ENCODE measurements around the gene SLC49A4. TPM values are rescaled to one million over a fixed set of nuclear protein-coding genes. Genes with fewer than 3 reads are reported as not detected.

The SLC49A4 gene
- polyA plus RNA-seq, 1 of the 3 experiments (the other 2 are of a cell fraction), result 6.4 TPM

- TF ChIP-seq GABPA (IDR thresholded peaks at IDR 0.05; ENCODE audit: low read depth) (no peak), EZH2phosphoT487 (IDR thresholded peaks at IDR 0.05; ENCODE audit: borderline replicate concordance, low read depth) (no peak), FOSL2 (IDR thresholded peaks at IDR 0.05; ENCODE audit: borderline replicate concordance, low read depth) (no peak), NFIC (IDR thresholded peaks at IDR 0.05; ENCODE audit: borderline replicate concordance) (no peak), JUND (IDR thresholded peaks at IDR 0.05) (no peak), CHD2 (IDR thresholded peaks at IDR 0.05; ENCODE audit: low read length, partially characterized antibody) (no peak), YY1 (IDR thresholded peaks at IDR 0.05; ENCODE audit: low read depth) (no peak), RFX5 (IDR thresholded peaks at IDR 0.05; ENCODE audit: low read length) (no peak)
Observed at GRCh38 chr3:122826278-122826677, 31.4 kb downstream of the SLC49A4 start (continued).

GRCh38 chr3:122828281-122828680 is 33.4 kb downstream of the SLC49A4 start:
- Histone ChIP-seq H3K9me2 (no peaks in the 10 kb centered on the region), H3K4me2 (no peak overlapping the region), H4K20me1 (ENCODE audit: insufficient read depth) (no peaks in the 10 kb centered on the region), H3K9me3 (no peaks in the 10 kb centered on the region), H3F3A (replicated peaks; ENCODE audit: insufficient read depth) (no peaks in the 10 kb centered on the region), H3K4me1 (ENCODE audit: control insufficient read depth in 1 of 2, insufficient read depth in 2 of 2, low read depth in 1 of 2, low read length in 1 of 2) (no peaks in the 10 kb centered on the region), H3K27ac (ENCODE audit: low read depth in 2 of 2, low read length in 1 of 2) (no peak overlapping the region), H3K27me3 (ENCODE audit: insufficient read depth) (no peaks in the 10 kb centered on the region), H3K36me3 (replicated peaks in 1 of 2; ENCODE audit: control insufficient read depth in 1 of 2, insufficient read depth in 2 of 2, low read length in 1 of 2) (peaks cover 13 to 29% of the 10 kb centered on the region in 2 experiments), H3K9ac (no peak overlapping the region), H3K4me3 (ENCODE audit: low read depth in 2 of 2, low read length in 1 of 2) (no peak overlapping the region), H2AFZ (ENCODE audit: low read depth) (no peak overlapping the region), H3K79me2 (ENCODE audit: insufficient read depth) (no peaks in the 10 kb centered on the region)
- ChIA-PET POLR2A (interaction anchor here (0.5 kb wide), 1 partner anchor 72 kb away, joined by 4 read pairs; no protein-coding TSS in a partner anchor), CTCF (no interaction called here)
- TF ChIP-seq CHD2 (IDR thresholded peaks at IDR 0.05; ENCODE audit: low read length, partially characterized antibody) (no peak), MXI1 (IDR thresholded peaks at IDR 0.05; ENCODE audit: low read depth, low read length) (no peak), SIN3A (IDR thresholded peaks at IDR 0.05; ENCODE audit: borderline replicate concordance, low read depth, low read length) (no peak), RAD21 (IDR thresholded peaks at IDR 0.05; ENCODE audit: low read length) (no peak)
- 91% methylated on average over 4 of the region's 4 CpGs for WGBS (ENCODE audit: low lambda C conversion rate)
- DNase-seq, result no peak

GRCh38 chr3:122835590-122835989 is 40.7 kb downstream of the SLC49A4 start:
- no peak overlapping the region for H3K4me3 ChIP-seq (ENCODE audit: low read depth in 2 of 2, low read length in 1 of 2)
- WGBS (ENCODE audit: low lambda C conversion rate), result 69% methylated on average over 2 of the region's 2 CpGs
- no peak overlapping the region for H3K9ac ChIP-seq
- H3K4me2 ChIP-seq, result no peak overlapping the region
- H3K79me2 ChIP-seq (ENCODE audit: insufficient read depth), result no peaks in the 10 kb centered on the region
- no peak for DNase-seq
- no peaks in the 10 kb centered on the region for H3K9me3 ChIP-seq
- CTCF ChIA-PET, result interaction anchor here (1.2 kb wide), 1 partner anchor 67 kb away, joined by 3 read pairs; no protein-coding TSS in a partner anchor
- no peak overlapping the region for H3K27ac ChIP-seq (ENCODE audit: low read depth in 2 of 2, low read length in 1 of 2)
- H4K20me1 ChIP-seq (ENCODE audit: insufficient read depth), result no peaks in the 10 kb centered on the region
- TF ChIP-seq EP300 (IDR thresholded peaks at IDR 0.05; ENCODE audit: borderline replicate concordance in 1 of 2, low read depth in 1 of 2, low read length in 1 of 2), result no peak
- no peak for TF ChIP-seq NRF1 (IDR thresholded peaks at IDR 0.05; ENCODE audit: low read depth, low read length)
- no peak for TF ChIP-seq CHD2 (IDR thresholded peaks at IDR 0.05; ENCODE audit: low read length, partially characterized antibody)
- no peak for TF ChIP-seq RAD21 (IDR thresholded peaks at IDR 0.05; ENCODE audit: low read length)
- TF ChIP-seq ELF1 (IDR thresholded peaks at IDR 0.05), result no peak
- no peak for TF ChIP-seq IRF3 (IDR thresholded peaks at IDR 0.05; ENCODE audit: low read depth, low read length)
- no peak for TF ChIP-seq POLR2AphosphoS5 (IDR thresholded peaks at IDR 0.05; ENCODE audit: low read depth, low read length)
- TF ChIP-seq CTCF (IDR thresholded peaks at IDR 0.05), result no peak
- no peak for TF ChIP-seq RFX5 (IDR thresholded peaks at IDR 0.05; ENCODE audit: low read length)
- TF ChIP-seq TCF12 (IDR thresholded peaks at IDR 0.05), result no peak
- no peak for TF ChIP-seq GABPA (IDR thresholded peaks at IDR 0.05; ENCODE audit: low read depth)
- no peak for TF ChIP-seq FOXM1 (IDR thresholded peaks at IDR 0.05; ENCODE audit: low read depth)
- TF ChIP-seq GATA2 (CRISPR knock-in tag; IDR thresholded peaks at IDR 0.05), result no peak
- TF ChIP-seq NFIC (IDR thresholded peaks at IDR 0.05; ENCODE audit: borderline replicate concordance), result no peak
- no peak for TF ChIP-seq EZH2phosphoT487 (IDR thresholded peaks at IDR 0.05; ENCODE audit: borderline replicate concordance, low read depth)
- no peak for TF ChIP-seq SIN3A (IDR thresholded peaks at IDR 0.05; ENCODE audit: borderline replicate concordance, low read depth, low read length)
- H2AFZ ChIP-seq (ENCODE audit: low read depth), result no peak overlapping the region
- H3K4me1 ChIP-seq (ENCODE audit: control insufficient read depth in 1 of 2, insufficient read depth in 2 of 2, low read depth in 1 of 2, low read length in 1 of 2), result no peaks in the 10 kb centered on the region
- peaks cover 9 to 13% of the 10 kb centered on the region in 2 experiments for H3K36me3 ChIP-seq (replicated peaks in 1 of 2; ENCODE audit: control insufficient read depth in 1 of 2, insufficient read depth in 2 of 2, low read length in 1 of 2)
- H3K27me3 ChIP-seq (ENCODE audit: insufficient read depth), result no peaks in the 10 kb centered on the region
- H3F3A ChIP-seq (replicated peaks; ENCODE audit: insufficient read depth), result no peaks in the 10 kb centered on the region
- H3K9me2 ChIP-seq, result no peaks in the 10 kb centered on the region
- POLR2A ChIA-PET, result no interaction called here

All from SK-N-SH (cell line).